CD4-positive, alpha-beta T cell treated with Interleukin-15 for 4 hours (primary cell): ENCODE results near the gene PI4KA.

ENCODE experiments used
- DNase-seq: peaks from one replicate; pipeline ENCODE4 v3.0.0-alpha.2; 2020; ENCODE audit warnings: low spot score

The PI4KA gene

GRCh38 chr22:20881869-20882815 lies 23.5 kb upstream of the PI4KA start:
- no peak for DNase-seq

GRCh38 chr22:20881231-20881630 lies 22.6 kb upstream of the PI4KA start:
- DNase-seq, result no peak

- DNase-seq, result no peak
These were observed 19.1 kb upstream of the PI4KA start for GRCh38 chr22:20877715-20878114.

- DNase-seq, result no peak
These were observed 16.7 kb upstream of the PI4KA start for GRCh38 chr22:20875296-20875695.

GRCh38 chr22:20873214-20873613 lies 14.6 kb upstream of the PI4KA start:
- DNase-seq, result no peak

- DNase-seq, result no peak
These were observed 10.6 kb upstream of the PI4KA start for GRCh38 chr22:20869234-20869633.

- no peak for DNase-seq
These were observed 9.7 kb upstream of the PI4KA start for GRCh38 chr22:20868025-20868962.

- DNase-seq, result no peak
These were observed 8.8 kb upstream of the PI4KA start for GRCh38 chr22:20867179-20868024.

- no peak for DNase-seq
These were observed 8.1 kb upstream of the PI4KA start for GRCh38 chr22:20866736-20867135.

GRCh38 chr22:20865875-20866445 lies 7.3 kb upstream of the PI4KA start:
- no peak for DNase-seq

- DNase-seq, result no peak
These were observed 6.7 kb upstream of the PI4KA start for GRCh38 chr22:20865331-20865730.

GRCh38 chr22:20864186-20864908 lies 5.7 kb upstream of the PI4KA start:
- no peak for DNase-seq

- DNase-seq, result no peak
These were observed 4.8 kb upstream of the PI4KA start for GRCh38 chr22:20863366-20863765.

GRCh38 chr22:20862540-20862939 lies 3.9 kb upstream of the PI4KA start:
- DNase-seq, result no peak

- DNase-seq, result no peak
These were observed 1.0 kb upstream of the PI4KA start for GRCh38 chr22:20859615-20860014.

- DNase-seq, result peak; percentile 86
These were observed 585 bp downstream of the PI4KA start for GRCh38 chr22:20857838-20858614.

- no peak for DNase-seq
These were observed 1.4 kb downstream of the PI4KA start for GRCh38 chr22:20857247-20857643.

- no peak for DNase-seq
These were observed 5.4 kb downstream of the PI4KA start for GRCh38 chr22:20853236-20853660.

GRCh38 chr22:20852503-20852902 lies 6.1 kb downstream of the PI4KA start:
- DNase-seq, result no peak

- no peak for DNase-seq
These were observed 6.5 kb downstream of the PI4KA start for GRCh38 chr22:20852076-20852475.
